B cell (primary cell): ENCODE results near the gene LYST. TPM values are rescaled to one million over a fixed set of nuclear protein-coding genes. Genes with fewer than 3 reads are reported as not detected.
A peak's percentile ranks its signal among the peaks of the same experiment; 100 is the strongest.

ENCODE experiments used
- ATAC-seq: fragments of 200-7000 bp; cut with Tn5 transposase; one replicate; pipeline ENCODE4 v1.10.0; 2021; ENCODE audit warnings: low read depth, mild to moderate bottlenecking, moderate number of reproducible peaks, moderate library complexity
- CTCF ChIA-PET: fragments of 350-600 bp; sonication (Branson Sonifier 250); formaldehyde crosslinking; loops from one replicate; lab custom pipeline; 2021; ENCODE audit warnings: antibody characterized with exemption, inconsistent platforms; lab: Charles Lee
- POLR2A ChIA-PET: fragments of 350-600 bp; sonication (Branson Sonifier 250); formaldehyde crosslinking; loops from one replicate; lab custom pipeline; 2021; ENCODE audit warnings: antibody characterized with exemption; lab: Charles Lee
- DNase-seq: peaks from one replicate; pipeline ENCODE4 v3.0.0; 2013
- H2AFZ ChIP-seq: 2 replicates; pipeline ENCODE4 v1.6.1; 2012; ENCODE audit warnings: mild to moderate bottlenecking, low read depth, low read length; ENCODE audit not compliant: insufficient read depth, poor library complexity, severe bottlenecking
- H3K27ac ChIP-seq, 2 donors: 1 replicate in 1 of 2; 2 replicates in 1 of 2; pipeline ENCODE4 v1.5.1; 2012 to 2013; ENCODE audit warnings: low read length in 2 of 2, mild to moderate bottlenecking in 2 of 2, moderate library complexity in 1 of 2
- H3K27me3 ChIP-seq, 4 experiments: fragments of 200-600 bp in 1 of 4; sonication (generic) in 1 of 4; replicated peaks in 1 of 4; 1 replicate in 2 of 4; 2 replicates in 2 of 4; pipeline versions ENCODE4 v1.6.1 to v1.7.0; 2013 to 2016; ENCODE audit warnings: low read length in 3 of 4, mild to moderate bottlenecking in 2 of 4, mixed read lengths in 1 of 4, moderate library complexity in 1 of 4; ENCODE audit not compliant: insufficient read depth in 4 of 4, control insufficient read depth in 3 of 4; ENCODE audit errors: control extremely low read depth in 1 of 4
- H3K36me3 ChIP-seq, 2 experiments: replicated peaks in 1 of 2; 1 replicate in 1 of 2; 2 replicates in 1 of 2; pipeline versions ENCODE4 v1.6.1 to v1.7.1; 2013; ENCODE audit warnings: low read length in 1 of 2; ENCODE audit not compliant: insufficient read depth in 2 of 2, control insufficient read depth in 1 of 2; ENCODE audit errors: control extremely low read depth in 1 of 2, extremely low read depth in 1 of 2
- H3K4me1 ChIP-seq, 2 donors: fragments of 200-600 bp in 1 of 2; sonication (generic) in 1 of 2; 1 replicate in 1 of 2; 2 replicates in 1 of 2; pipeline versions ENCODE4 v1.5.1 to v1.6.1; 2013 to 2017; ENCODE audit warnings: low read length in 2 of 2; ENCODE audit not compliant: control insufficient read depth in 2 of 2, insufficient read depth in 2 of 2
- H3K4me2 ChIP-seq: replicated peaks from 2 replicates; pipeline ENCODE3; 2012; ENCODE audit warnings: mild to moderate bottlenecking, low read depth, low read length; ENCODE audit not compliant: poor library complexity, severe bottlenecking
- H3K4me3 ChIP-seq, 5 experiments: fragments of 200-600 bp in 1 of 5; sonication (generic) in 1 of 5; 1 replicate in 3 of 5; 2 replicates in 2 of 5; pipeline versions ENCODE4 v1.5.1 to v1.7.0; 2011 to 2016; ENCODE audit warnings: low read length in 4 of 5, mild to moderate bottlenecking in 4 of 5, low read depth in 2 of 5, control low read depth in 1 of 5, moderate library complexity in 1 of 5; ENCODE audit not compliant: insufficient read depth in 1 of 5; ENCODE audit errors: control extremely low read depth in 1 of 5, extremely low read depth in 1 of 5
- H3K79me2 ChIP-seq: fragments of 200-600 bp; sonication (generic); one replicate; pipeline ENCODE4 v1.6.0; 2016; ENCODE audit warnings: low read length; ENCODE audit not compliant: control insufficient read depth, insufficient read depth
- H3K9ac ChIP-seq: fragments of 200-600 bp; sonication (generic); 2 replicates; pipeline ENCODE4 v1.6.1; 2017; ENCODE audit warnings: mild to moderate bottlenecking, low read length, moderate library complexity
- H3K9me3 ChIP-seq, 3 donors: one replicate each; pipeline versions ENCODE4 v1.6.1 to v1.7.1; 2013; ENCODE audit warnings: low read length in 2 of 3; ENCODE audit not compliant: control insufficient read depth in 2 of 3, insufficient read depth in 1 of 3; ENCODE audit errors: control extremely low read depth in 1 of 3
- H4K20me1 ChIP-seq: 2 replicates; pipeline ENCODE4 v1.6.0; 2012; ENCODE audit warnings: mild to moderate bottlenecking, low read length; ENCODE audit not compliant: insufficient read depth, control insufficient read depth, poor library complexity, severe bottlenecking
- H3K27ac Mint-ChIP-seq: one replicate; pipeline ENCODE4 v1.8.0; 2021; ENCODE audit warnings: mixed read lengths
- H3K27me3 Mint-ChIP-seq: one replicate; pipeline ENCODE4 v1.8.0; 2021; ENCODE audit warnings: mixed read lengths
- H3K4me1 Mint-ChIP-seq: one replicate; pipeline ENCODE4 v1.8.0; 2021; ENCODE audit warnings: mixed read lengths
- H3K4me3 Mint-ChIP-seq: one replicate; pipeline ENCODE4 v1.8.0; 2021; ENCODE audit warnings: mixed read lengths
- H3K9me3 Mint-ChIP-seq: one replicate; pipeline ENCODE4 v1.8.0; 2022; ENCODE audit warnings: mixed read lengths; ENCODE audit not compliant: insufficient read depth
- CTCF ChIP-seq: fragments of 200-600 bp; IDR thresholded peaks from one replicate; pipeline ENCODE4 v1.8.0; 2022; ENCODE audit warnings: antibody characterized with exemption, mild to moderate bottlenecking
- EZH2 ChIP-seq: IDR thresholded peaks from 2 replicates; pipeline ENCODE4 v1.6.1; 2012; ENCODE audit warnings: borderline replicate concordance, low read depth, mild to moderate bottlenecking, moderate library complexity, low read length; ENCODE audit not compliant: insufficient read depth, poor library complexity, severe bottlenecking
- WGBS: methylation state at CpG from one replicate; pipeline ENCODE4 v1.1.5; 2013; ENCODE audit warnings: missing lambda C conversion rate; ENCODE audit not compliant: insufficient coverage; 5-methylcytosine and 5-hydroxymethylcytosine counted together
- intact Hi-C: fragments of 100-400 bp; cut with micrococcal nuclease; formaldehyde crosslinking; loops from one replicate; pipeline ENCODE4 v1.10.0; 2022
- polyA plus RNA-seq: library from polyadenylated mRNA; depleted of rRNA; stranded (reverse); fragments of >200 nt; gene quantifications from 2 replicates; pipeline ENCODE4 v1.2.3, GENCODE V29; 2012
- total RNA-seq, 2 donors: library from RNA; stranded (reverse); fragments of 120-200 nt in 1 of 2; gene quantifications; 1 replicate in 1 of 2; 2 replicates in 1 of 2; pipeline versions ENCODE4 v1.2.3 to v1.2.4, GENCODE V29; 2013 to 2022

Gene LYST
- total and polyA plus RNA-seq, 2 donors (not counting 1 experiment from before 2014, with no cell fraction given), result 50.4 to 120 TPM

DNA sequence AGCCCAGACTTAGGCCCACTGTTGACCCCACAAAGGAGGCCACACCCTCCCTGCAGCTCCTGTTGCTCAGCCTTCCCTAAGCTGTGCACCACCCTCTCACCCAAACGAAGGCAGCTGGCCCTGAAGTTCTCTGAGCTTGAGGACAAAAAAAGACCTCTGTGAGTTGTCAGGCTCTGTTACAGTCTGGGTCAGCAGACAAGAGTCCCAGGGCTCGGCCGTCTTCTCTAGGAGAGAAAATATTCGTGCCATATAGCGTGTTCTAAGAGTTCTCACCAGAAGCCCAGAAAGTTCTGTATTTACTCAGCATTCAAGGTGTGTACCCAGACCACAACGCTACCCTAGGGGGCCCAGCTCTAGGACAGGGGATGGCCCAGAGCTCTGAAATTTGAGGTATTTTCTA, 25.5 kb upstream of the LYST start:
- TF ChIP-seq CTCF (no peak), EZH2 (no peak)
- peak overlapping the region; percentile 57 for H3K4me2 ChIP-seq
- no peaks in the 10 kb centered on the region for H3K36me3 ChIP-seq
- WGBS, result 73% methylated on average over 4 of the region's 6 CpGs
- H4K20me1 ChIP-seq, result no peaks in the 10 kb centered on the region
- H3K9me3 ChIP-seq, result no peaks in the 10 kb centered on the region
- no peak overlapping the region for H3K9ac ChIP-seq
- no peak for DNase-seq
- ChIA-PET CTCF (interaction anchor here (3.0 kb wide), 1 partner anchor 80 kb away, joined by 10 read pairs; no protein-coding TSS in a partner anchor), POLR2A (interaction anchor here (1.2 kb wide), 1 partner anchor 14 kb away, joined by 3 read pairs; no protein-coding TSS in a partner anchor)
- ATAC-seq, result no peak
- no peaks in the 10 kb centered on the region for H3K79me2 ChIP-seq
- H3K9me3 Mint-ChIP-seq, result no peaks in the 10 kb centered on the region
- no peak overlapping the region for H2AFZ ChIP-seq
- peaks cover 37% of the 10 kb centered on the region for H3K4me1 Mint-ChIP-seq
- H3K27me3 Mint-ChIP-seq, result no peaks in the 10 kb centered on the region
- no peak overlapping the region for H3K4me3 ChIP-seq
- peak overlapping the region; percentile 41 for H3K27ac Mint-ChIP-seq
- H3K4me3 Mint-ChIP-seq, result no peak overlapping the region
- no peak overlapping the region for H3K27ac ChIP-seq
- intact Hi-C loops, result no loop called here
- peaks cover 24 to 32% of the 10 kb centered on the region in 2 donors for H3K4me1 ChIP-seq
- no peaks in the 10 kb centered on the region for H3K27me3 ChIP-seq

- Histone ChIP-seq H3K9me3 (no peaks in the 10 kb centered on the region), H4K20me1 (no peaks in the 10 kb centered on the region), H3K79me2 (no peaks in the 10 kb centered on the region), H3K27me3 (no peaks in the 10 kb centered on the region), H3K4me1 (peaks cover 16 to 25% of the 10 kb centered on the region in 2 donors), H3K27ac (peak overlapping the region; percentile 39 to 56), H3K9ac (peak overlapping the region; percentile 35), H3K4me3 (peak overlapping the region in 4 of 5 experiments; percentile 18 to 40 (median 26)), H2AFZ (no peak overlapping the region), H3K4me2 (peak overlapping the region; percentile 56), H3K36me3 (no peaks in the 10 kb centered on the region)
- Mint-ChIP-seq H3K27me3 (no peaks in the 10 kb centered on the region), H3K4me3 (peak overlapping the region; percentile 86), H3K9me3 (no peaks in the 10 kb centered on the region), H3K4me1 (peaks cover 39% of the 10 kb centered on the region), H3K27ac (peak overlapping the region; percentile 83)
- intact Hi-C loops, result loop anchor here (5.0 kb wide), 1 partner anchor 44 kb away; no protein-coding TSS in a partner anchor
- peak; percentile 79 for ATAC-seq
- TF ChIP-seq EZH2 (no peak), CTCF (no peak)
- CTCF ChIA-PET, result interaction anchor here (0.7 kb wide), 1 partner anchor 73 kb away, joined by 3 read pairs; no protein-coding TSS in a partner anchor
- DNase-seq, result peak; percentile 44
- POLR2A ChIA-PET, result interaction anchor here (1.3 kb wide), 1 partner anchor 67 kb away, joined by 4 read pairs; no protein-coding TSS in a partner anchor
- 77% methylated on average over 2 of the region's 8 CpGs for WGBS
These were observed 21.5 kb upstream of the LYST start for GRCh38 chr1:235888119-235888643.
